Measurements from ENCODE around the gene SSBP3. TPM values are rescaled to one million over a fixed set of nuclear protein-coding genes. Genes with fewer than 3 reads are reported as not detected.

Gene SSBP3
- total and polyA plus RNA-seq, 2 of the 13 experiments (the other 11 are each of a cell fraction or from before 2014, with no cell fraction given), result 8.5 to 17.6 TPM

DNA sequence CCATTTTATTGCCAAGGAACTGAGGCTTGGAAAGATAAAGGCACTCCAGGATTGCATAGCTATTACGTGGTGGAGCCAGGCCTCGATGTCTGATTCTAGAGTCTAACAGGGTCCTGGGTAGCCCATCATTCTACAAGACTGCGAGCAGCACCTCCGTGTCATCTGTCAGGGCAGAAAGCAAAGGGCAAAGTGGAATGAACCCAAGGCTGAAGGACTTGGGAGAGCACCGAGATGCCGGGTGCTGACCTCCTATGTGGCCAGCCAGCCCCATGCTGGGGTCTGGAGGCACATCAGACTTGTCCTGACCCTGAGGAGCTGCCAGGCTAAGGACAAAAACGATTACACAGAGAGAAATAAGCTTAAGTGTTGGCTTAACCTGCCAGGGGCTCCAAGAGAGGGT, 143.9 kb downstream of the SSBP3 start:
- Histone ChIP-seq H2AFZ (ENCODE audit: low read length) (no peak overlapping the region), H3K9me3 (ENCODE audit: low read length) (no peaks in the 10 kb centered on the region), H3K9ac (ENCODE audit: insufficient read depth, low read depth, low read length) (no peak overlapping the region), H3K4me2 (ENCODE audit: low read depth, low read length) (no peak overlapping the region), H3K79me2 (ENCODE audit: insufficient read depth, low read length) (no peaks in the 10 kb centered on the region), H3K36me3 (replicated peaks in 1 of 2; ENCODE audit: control insufficient read depth in 1 of 2, insufficient read depth in 2 of 2, low read length in 2 of 2) (peaks cover 0 to 3% of the 10 kb centered on the region in 2 experiments; a peak in 3 of 5 replicates), H3K27me3 (ENCODE audit: control insufficient read depth in 1 of 2, insufficient read depth in 2 of 2, low read length in 2 of 2) (no peaks in the 10 kb centered on the region; a peak in 1 of 5 replicates), H3K27ac (ENCODE audit: extremely low read length, insufficient read depth, low read length) (no peak overlapping the region), H3K4me1 (ENCODE audit: insufficient read depth, low read length) (peaks cover 20% of the 10 kb centered on the region), H4K20me1 (ENCODE audit: insufficient read depth, low read length) (no peaks in the 10 kb centered on the region), H3K4me3 (replicated peaks in 1 of 3; ENCODE audit: insufficient read depth in 1 of 3, low read depth in 2 of 3, low read length in 3 of 3) (no peak overlapping the region)
- ChIA-PET CTCF (ENCODE audit: low intra/inter-chr PET ratio, low total read pairs) (no interaction called here), POLR2A (no interaction called here)
- WGBS (ENCODE audit: low lambda C conversion rate), result 89% methylated on average over 7 of the region's 7 CpGs
- DNase-seq (ENCODE audit: low spot score), result no peak
- BruUV-seq (replicated peaks), result no TSS peak
- in situ Hi-C loops (cut with HindIII; ENCODE audit: extremely low pct_ligation_motif_present, low pct_unique_long_range_greater_than_20kb), result no loop called here
- intact Hi-C loops (cut with micrococcal nuclease; ENCODE audit: unreplicated experiment), result no loop called here
- ATAC-seq, result no peak
- no peak for FAIRE-seq
- TF ChIP-seq, protein P1, sequence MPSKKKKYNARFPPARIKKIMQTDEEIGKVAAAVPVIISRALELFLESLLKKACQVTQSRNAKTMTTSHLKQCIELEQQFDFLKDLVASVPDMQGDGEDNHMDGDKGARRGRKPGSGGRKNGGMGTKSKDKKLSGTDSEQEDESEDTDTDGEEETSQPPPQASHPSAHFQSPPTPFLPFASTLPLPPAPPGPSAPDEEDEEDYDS (CRISPR knock-in tag; IDR thresholded peaks at IDR 0.05), result no peak
- TF ChIP-seq ZBTB8A (CRISPR knock-in tag; IDR thresholded peaks at IDR 0.05; ENCODE audit: borderline replicate concordance, low read depth) (no peak), TFDP2 (CRISPR knock-in tag; IDR thresholded peaks at IDR 0.05) (no peak), MIXL1 (CRISPR knock-in tag; IDR thresholded peaks at IDR 0.05) (no peak), FOSL2 (CRISPR knock-in tag; IDR thresholded peaks at IDR 0.05) (no peak), PCBP1 (IDR thresholded peaks at IDR 0.05; ENCODE audit: borderline replicate concordance, low read depth, low read length) (no peak), HOXA3 (CRISPR knock-in tag; IDR thresholded peaks at IDR 0.05) (no peak), SMAD3 (CRISPR knock-in tag; IDR thresholded peaks at IDR 0.05) (no peak), ZNF75D (CRISPR knock-in tag; IDR thresholded peaks at IDR 0.05; ENCODE audit: borderline replicate concordance) (no peak), MAF1 (CRISPR knock-in tag; IDR thresholded peaks at IDR 0.05; ENCODE audit: borderline replicate concordance) (no peak)
- TF ChIP-seq, protein P2, sequence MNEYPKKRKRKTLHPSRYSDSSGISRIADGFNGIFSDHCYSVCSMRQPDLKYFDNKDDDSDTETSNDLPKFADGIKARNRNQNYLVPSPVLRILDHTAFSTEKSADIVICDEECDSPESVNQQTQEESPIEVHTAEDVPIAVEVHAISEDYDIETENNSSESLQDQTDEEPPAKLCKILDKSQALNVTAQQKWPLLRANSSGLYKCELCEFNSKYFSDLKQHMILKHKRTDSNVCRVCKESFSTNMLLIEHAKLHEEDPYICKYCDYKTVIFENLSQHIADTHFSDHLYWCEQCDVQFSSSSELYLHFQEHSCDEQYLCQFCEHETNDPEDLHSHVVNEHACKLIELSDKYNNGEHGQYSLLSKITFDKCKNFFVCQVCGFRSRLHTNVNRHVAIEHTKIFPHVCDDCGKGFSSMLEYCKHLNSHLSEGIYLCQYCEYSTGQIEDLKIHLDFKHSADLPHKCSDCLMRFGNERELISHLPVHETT (CRISPR knock-in tag; conservative IDR thresholded peaks at IDR 0.05), result no peak
- TF ChIP-seq, protein P3, sequence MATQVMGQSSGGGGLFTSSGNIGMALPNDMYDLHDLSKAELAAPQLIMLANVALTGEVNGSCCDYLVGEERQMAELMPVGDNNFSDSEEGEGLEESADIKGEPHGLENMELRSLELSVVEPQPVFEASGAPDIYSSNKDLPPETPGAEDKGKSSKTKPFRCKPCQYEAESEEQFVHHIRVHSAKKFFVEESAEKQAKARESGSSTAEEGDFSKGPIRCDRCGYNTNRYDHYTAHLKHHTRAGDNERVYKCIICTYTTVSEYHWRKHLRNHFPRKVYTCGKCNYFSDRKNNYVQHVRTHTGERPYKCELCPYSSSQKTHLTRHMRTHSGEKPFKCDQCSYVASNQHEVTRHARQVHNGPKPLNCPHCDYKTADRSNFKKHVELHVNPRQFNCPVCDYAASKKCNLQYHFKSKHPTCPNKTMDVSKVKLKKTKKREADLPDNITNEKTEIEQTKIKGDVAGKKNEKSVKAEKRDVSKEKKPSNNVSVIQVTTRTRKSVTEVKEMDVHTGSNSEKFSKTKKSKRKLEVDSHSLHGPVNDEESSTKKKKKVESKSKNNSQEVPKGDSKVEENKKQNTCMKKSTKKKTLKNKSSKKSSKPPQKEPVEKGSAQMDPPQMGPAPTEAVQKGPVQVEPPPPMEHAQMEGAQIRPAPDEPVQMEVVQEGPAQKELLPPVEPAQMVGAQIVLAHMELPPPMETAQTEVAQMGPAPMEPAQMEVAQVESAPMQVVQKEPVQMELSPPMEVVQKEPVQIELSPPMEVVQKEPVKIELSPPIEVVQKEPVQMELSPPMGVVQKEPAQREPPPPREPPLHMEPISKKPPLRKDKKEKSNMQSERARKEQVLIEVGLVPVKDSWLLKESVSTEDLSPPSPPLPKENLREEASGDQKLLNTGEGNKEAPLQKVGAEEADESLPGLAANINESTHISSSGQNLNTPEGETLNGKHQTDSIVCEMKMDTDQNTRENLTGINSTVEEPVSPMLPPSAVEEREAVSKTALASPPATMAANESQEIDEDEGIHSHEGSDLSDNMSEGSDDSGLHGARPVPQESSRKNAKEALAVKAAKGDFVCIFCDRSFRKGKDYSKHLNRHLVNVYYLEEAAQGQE (IDR thresholded peaks at IDR 0.05; ENCODE audit: borderline replicate concordance in 1 of 2, low read depth in 1 of 2, low read length in 2 of 2), result no peak
- TF ChIP-seq, protein P4, sequence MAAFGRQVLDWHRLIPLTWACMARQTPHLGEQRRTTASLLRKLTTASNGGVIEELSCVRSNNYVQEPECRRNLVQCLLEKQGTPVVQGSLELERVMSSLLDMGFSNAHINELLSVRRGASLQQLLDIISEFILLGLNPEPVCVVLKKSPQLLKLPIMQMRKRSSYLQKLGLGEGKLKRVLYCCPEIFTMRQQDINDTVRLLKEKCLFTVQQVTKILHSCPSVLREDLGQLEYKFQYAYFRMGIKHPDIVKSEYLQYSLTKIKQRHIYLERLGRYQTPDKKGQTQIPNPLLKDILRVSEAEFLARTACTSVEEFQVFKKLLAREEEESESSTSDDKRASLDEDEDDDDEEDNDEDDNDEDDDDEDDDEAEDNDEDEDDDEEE (CRISPR knock-in tag; IDR thresholded peaks at IDR 0.05), result no peak
